H1 (cell line): Measurements from ENCODE around the gene SLITRK5. TPM values are rescaled to one million over a fixed set of nuclear protein-coding genes. Genes with fewer than 3 reads are reported as not detected.

Experiments
- CTCF ChIA-PET: fragments of 300-600 bp; sonication (Branson Sonifier 250); formaldehyde crosslinking; loops from one replicate; lab custom pipeline; 2021; ENCODE audit not compliant: partially characterized antibody; lab: Charles Lee
- POLR2A ChIA-PET: fragments of 300-600 bp; sonication (Branson Sonifier 250); formaldehyde crosslinking; loops from one replicate; lab custom pipeline; 2021; ENCODE audit warnings: inconsistent platforms; ENCODE audit not compliant: partially characterized antibody; lab: Charles Lee
- DNase-seq, 2 experiments: peaks; one replicate each; pipeline versions ENCODE4 v3.0.0 to v3.0.0-alpha.2; 2010 to 2022; ENCODE audit warnings: low spot score in 2 of 2, low read depth in 1 of 2, mixed read lengths in 1 of 2
- FAIRE-seq: peaks from 2 replicates; lab custom pipeline; 2011; peaks lifted over from hg19 to GRCh38; lab: Jason Lieb, UNC
- H2AFZ ChIP-seq: 2 replicates; pipeline ENCODE4 v1.8.1; 2012; ENCODE audit warnings: low read length, inconsistent platforms
- H2AK5ac ChIP-seq: 2 replicates; pipeline ENCODE4 v1.6.1; 2013; ENCODE audit warnings: low read depth, low read length
- H2BK120ac ChIP-seq: replicated peaks from 2 replicates; pipeline ENCODE3; 2013; ENCODE audit warnings: low read depth, low read length, inconsistent platforms
- H2BK12ac ChIP-seq: 2 replicates; pipeline ENCODE4 v1.6.1; 2013; ENCODE audit warnings: low read depth, low read length
- H2BK15ac ChIP-seq: 2 replicates; pipeline ENCODE4 v1.6.1; 2013; ENCODE audit warnings: low read length
- H2BK20ac ChIP-seq: 2 replicates; pipeline ENCODE4 v1.6.1; 2013; ENCODE audit warnings: low read length
- H2BK5ac ChIP-seq: 2 replicates; pipeline ENCODE4 v1.6.1; 2013; ENCODE audit warnings: low read depth, low read length
- H3K14ac ChIP-seq: 2 replicates; pipeline ENCODE4 v1.6.1; 2013; ENCODE audit warnings: inconsistent platforms; ENCODE audit not compliant: insufficient read length
- H3K18ac ChIP-seq: 2 replicates; pipeline ENCODE4 v1.6.1; 2013; ENCODE audit warnings: low read length; ENCODE audit errors: extremely low read depth
- H3K23ac ChIP-seq: 2 replicates; pipeline ENCODE4 v1.6.1; 2013; ENCODE audit warnings: inconsistent platforms; ENCODE audit not compliant: insufficient read length
- H3K23me2 ChIP-seq: 2 replicates; pipeline ENCODE4 v1.6.1; 2013; ENCODE audit warnings: low read depth, low read length
- H3K27ac ChIP-seq: 2 replicates; pipeline ENCODE4 v1.6.1; 2011; ENCODE audit warnings: low read depth, low read length, inconsistent platforms
- H3K27me3 ChIP-seq, 4 experiments: replicated peaks in 1 of 4; 1 replicate in 1 of 4; 2 replicates in 3 of 4; pipeline versions ENCODE4 v1.6.1 to v1.8.1; 2011 to 2013; ENCODE audit warnings: low read length in 3 of 4, mild to moderate bottlenecking in 3 of 4, inconsistent platforms in 2 of 4, mixed read lengths in 2 of 4, moderate library complexity in 1 of 4; ENCODE audit not compliant: control insufficient read depth in 3 of 4, insufficient read depth in 3 of 4; ENCODE audit errors: extremely low read depth in 1 of 4
- H3K36me3 ChIP-seq, 4 experiments: 2 replicates each; pipeline versions ENCODE4 v1.6.1 to v1.8.1; 2011 to 2013; ENCODE audit warnings: mild to moderate bottlenecking in 4 of 4, low read length in 3 of 4, moderate library complexity in 2 of 4, control low read depth in 1 of 4, inconsistent platforms in 1 of 4; ENCODE audit not compliant: insufficient read depth in 4 of 4, control insufficient read depth in 2 of 4
- H3K4ac ChIP-seq: replicated peaks from 2 replicates; pipeline ENCODE3; 2013; ENCODE audit warnings: low read length, low read depth, mixed read lengths, inconsistent platforms; ENCODE audit not compliant: insufficient read length
- H3K4me1 ChIP-seq, 4 experiments: replicated peaks in 1 of 4; 1 replicate in 1 of 4; 2 replicates in 3 of 4; pipeline versions ENCODE4 v1.6.1 to v1.8.1; 2011 to 2013; ENCODE audit warnings: low read length in 3 of 4, inconsistent platforms in 2 of 4, mixed read lengths in 1 of 4; ENCODE audit not compliant: insufficient read depth in 4 of 4, control insufficient read depth in 3 of 4
- H3K4me2 ChIP-seq, 2 experiments: 2 replicates each; pipeline versions ENCODE4 v1.6.1 to v1.8.1; 2011 to 2013; ENCODE audit warnings: low read depth in 2 of 2, low read length in 2 of 2, control low read depth in 1 of 2, inconsistent platforms in 1 of 2, mild to moderate bottlenecking in 1 of 2; ENCODE audit not compliant: insufficient read depth in 1 of 2
- H3K4me3 ChIP-seq, 4 experiments: fragments of 200-600, 300-600 bp in 1 of 4; sonication (generic), shearing (Covaris generic), sonication (Bioruptor Twin) in 1 of 4; 2 replicates each; pipeline versions ENCODE4 v1.5.1 to v1.8.1; 2011 to 2016; ENCODE audit warnings: low read length in 4 of 4, low read depth in 3 of 4, control low read depth in 2 of 4, inconsistent platforms in 2 of 4, mild to moderate bottlenecking in 2 of 4, mixed read lengths in 1 of 4, moderate library complexity in 1 of 4; ENCODE audit not compliant: insufficient read depth in 2 of 4; ENCODE audit errors: extremely low read depth in 1 of 4
- H3K56ac ChIP-seq: replicated peaks from 2 replicates; pipeline ENCODE3; 2013; ENCODE audit warnings: low read depth, mild to moderate bottlenecking, mixed read lengths, low read length, inconsistent platforms; ENCODE audit not compliant: insufficient read length
- H3K79me1 ChIP-seq: 2 replicates; pipeline ENCODE4 v1.6.1; 2013; ENCODE audit warnings: low read depth, low read length, control low read depth
- H3K79me2 ChIP-seq, 2 experiments: 2 replicates each; pipeline versions ENCODE4 v1.6.1 to v1.8.1; 2012 to 2013; ENCODE audit warnings: low read length in 2 of 2, mild to moderate bottlenecking in 2 of 2, inconsistent platforms in 1 of 2; ENCODE audit not compliant: insufficient read depth in 2 of 2, control insufficient read depth in 1 of 2
- H3K9ac ChIP-seq, 4 experiments: replicated peaks in 1 of 4; 1 replicate in 1 of 4; 2 replicates in 3 of 4; pipeline versions ENCODE4 v1.6.1 to v1.8.1; 2011 to 2013; ENCODE audit warnings: low read depth in 3 of 4, low read length in 3 of 4, control low read depth in 2 of 4, mild to moderate bottlenecking in 2 of 4, moderate library complexity in 2 of 4, inconsistent platforms in 1 of 4; ENCODE audit errors: extremely low read depth in 1 of 4
- H3K9me3 ChIP-seq, 2 experiments: 2 replicates each; pipeline versions ENCODE4 v1.6.1 to v1.8.1; 2012 to 2013; ENCODE audit warnings: mild to moderate bottlenecking in 2 of 2, moderate library complexity in 2 of 2, control low read depth in 1 of 2, inconsistent platforms in 1 of 2, low read depth in 1 of 2, low read length in 1 of 2, mixed read lengths in 1 of 2; ENCODE audit not compliant: insufficient read depth in 2 of 2
- H4K20me1 ChIP-seq, 2 experiments: replicated peaks in 1 of 2; 2 replicates each; pipeline versions ENCODE3 to v1.8.1; 2011 to 2013; ENCODE audit warnings: inconsistent platforms in 2 of 2, low read length in 2 of 2, mild to moderate bottlenecking in 1 of 2; ENCODE audit not compliant: insufficient read depth in 2 of 2, control insufficient read depth in 1 of 2
- H4K5ac ChIP-seq: 2 replicates; pipeline ENCODE4 v1.6.1; 2013; ENCODE audit warnings: low read length, low read depth, mixed read lengths, inconsistent platforms; ENCODE audit not compliant: insufficient read length
- H4K8ac ChIP-seq: 2 replicates; pipeline ENCODE4 v1.8.0; 2013; ENCODE audit warnings: mild to moderate bottlenecking, moderate library complexity, low read length, inconsistent platforms; ENCODE audit not compliant: insufficient read depth; ENCODE audit errors: extremely low read depth
- H4K91ac ChIP-seq: replicated peaks from 2 replicates; pipeline ENCODE3; 2013; ENCODE audit warnings: low read length, mixed read lengths, inconsistent platforms; ENCODE audit not compliant: insufficient read length
- RAD21 ChIP-seq, 2 experiments: IDR thresholded peaks in 1 of 2; conservative IDR thresholded peaks in 1 of 2; 2 replicates each; pipeline ENCODE4 v1.6.1; 2011; ENCODE audit warnings: low read depth in 2 of 2, low read length in 2 of 2, improper control_type of control experiment in 1 of 2, inconsistent platforms in 1 of 2, mild to moderate bottlenecking in 1 of 2, moderate library complexity in 1 of 2
- SP1 ChIP-seq: IDR thresholded peaks from 2 replicates; pipeline ENCODE4 v1.6.1; 2011; ENCODE audit warnings: low read depth, low read length
- TAF1 ChIP-seq: IDR thresholded peaks from 2 replicates; pipeline ENCODE4 v1.6.1; 2011; ENCODE audit warnings: mild to moderate bottlenecking, low read depth, low read length
- WGBS, 2 experiments: shearing (Covaris generic) in 1 of 2; methylation state at CpG; one replicate each; pipeline versions ENCODE4 v1.1.6 to v1.1.7; 2013 to 2015; ENCODE audit warnings: low lambda C conversion rate in 2 of 2, mixed read lengths in 2 of 2, inconsistent platforms in 1 of 2, low coverage in 1 of 2, missing lambda C conversion rate in 1 of 2; ENCODE audit not compliant: insufficient replicate concordance in 2 of 2, insufficient coverage in 1 of 2, insufficient read length in 1 of 2; ENCODE audit errors: extremely low coverage in 1 of 2, missing lambda C conversion rate in 1 of 2; 5-methylcytosine and 5-hydroxymethylcytosine counted together
- polyA plus RNA-seq, 7 experiments: library from polyadenylated mRNA; depleted of rRNA in 3 of 7; stranded (reverse) in 5 of 7; unstranded in 2 of 7; fragments of >200 nt in 5 of 7; fragments of 200-250 nt in 2 of 7; gene quantifications; 1 replicate in 5 of 7; 2 replicates in 1 of 7; 4 replicates in 1 of 7; pipeline versions ENCODE4 v1.2.1 to v1.2.3, GENCODE V29; 2011 to 2013; ENCODE audit warnings: missing spikeins in 2 of 7, mixed read lengths in 2 of 7
- total RNA-seq: library from RNA; stranded (reverse); fragmentation: NEBNext Ultra II Directional; extraction: Animal tissue kit (Norgen Biotek cat#: 25700); gene quantifications from 2 replicates; pipeline ENCODE4 v1.2.1, GENCODE V29; 2021
- TF ChIP-seq, protein P1 (sequence below), 3 experiments: IDR thresholded peaks; 1 replicate in 2 of 3; 2 replicates in 1 of 3; pipeline versions ENCODE4 v1.5.1 to v1.6.1; 2011; ENCODE audit warnings: low read length in 3 of 3, mild to moderate bottlenecking in 3 of 3, inconsistent platforms in 2 of 3, low read depth in 1 of 3, moderate library complexity in 1 of 3; ENCODE audit not compliant: insufficient read depth in 1 of 3; ENCODE audit errors: control extremely low read depth in 1 of 3

SLITRK5 gene
- total and polyA plus RNA-seq, 2 of the 8 experiments (the other 6 are each of a cell fraction or from before 2014, with no cell fraction given): 0.27 to 1.1 TPM

GRCh38 chr13:87680298-87680697 is 9.1 kb downstream of the SLITRK5 start:
- H2BK20ac ChIP-seq: no peak overlapping the region

More at GRCh38 chr13:87680298-87680697, 9.1 kb downstream of the SLITRK5 start:
- FAIRE-seq: no peak
- Histone ChIP-seq H3K9me3 (no peaks in the 10 kb centered on the region; a peak in 2 of 4 replicates), H3K36me3 (peaks cover 0 to 5% (median 0%) of the 10 kb centered on the region in 4 experiments; a peak in 1 of 8 replicates), H2BK15ac (no peak overlapping the region), H3K27me3 (peaks cover 29 to 41% (median 38%) of the 10 kb centered on the region in 4 experiments), H3K79me1 (no peaks in the 10 kb centered on the region; the same call in 1 of the 2 replicates), H3K79me2 (no peaks in the 10 kb centered on the region), H3K4me1 (peaks cover 5 to 16% (median 9%) of the 10 kb centered on the region in 4 experiments), H3K56ac (no peak overlapping the region), H2AK5ac (no peak overlapping the region), H4K91ac (no peak overlapping the region), H3K23me2 (peaks cover 16% of the 10 kb centered on the region), H4K20me1 (peaks cover 8 to 15% of the 10 kb centered on the region in 2 experiments), H3K23ac (no peak overlapping the region), H3K9ac (no peak overlapping the region), H3K14ac (no peak overlapping the region), H2BK5ac (no peak overlapping the region), H3K18ac (no peak overlapping the region), H4K8ac (no peak overlapping the region), H4K5ac (no peak overlapping the region), H2BK12ac (no peak overlapping the region), H2AFZ (no peak overlapping the region), H2BK120ac (no peak overlapping the region), H3K27ac (no peak overlapping the region), H3K4me3 (no peak overlapping the region), H3K4me2 (no peak overlapping the region), H3K4ac (no peak overlapping the region)
- ChIA-PET CTCF (interaction anchor here (0.6 kb wide), 3 partner anchors 16 to 1748 kb away, joined by 3 read pairs; no protein-coding TSS in a partner anchor), POLR2A (no interaction called here)
- 75% methylated on average over 1 of the region's 1 CpG; no CpG with 5 or more reads in 1 of the 2 experiments for WGBS, 2 experiments
- DNase-seq: no peak
- TF ChIP-seq SP1 (no peak), TAF1 (no peak), RAD21 (IDR thresholded peaks at IDR 0.05 in 1 of 2, conservative IDR thresholded peaks at IDR 0.05 in 1 of 2; ENCODE audit: low read depth in 2 of 2, low read length in 2 of 2) (peak; percentile 64 to 72)
- TF ChIP-seq, protein P1, sequence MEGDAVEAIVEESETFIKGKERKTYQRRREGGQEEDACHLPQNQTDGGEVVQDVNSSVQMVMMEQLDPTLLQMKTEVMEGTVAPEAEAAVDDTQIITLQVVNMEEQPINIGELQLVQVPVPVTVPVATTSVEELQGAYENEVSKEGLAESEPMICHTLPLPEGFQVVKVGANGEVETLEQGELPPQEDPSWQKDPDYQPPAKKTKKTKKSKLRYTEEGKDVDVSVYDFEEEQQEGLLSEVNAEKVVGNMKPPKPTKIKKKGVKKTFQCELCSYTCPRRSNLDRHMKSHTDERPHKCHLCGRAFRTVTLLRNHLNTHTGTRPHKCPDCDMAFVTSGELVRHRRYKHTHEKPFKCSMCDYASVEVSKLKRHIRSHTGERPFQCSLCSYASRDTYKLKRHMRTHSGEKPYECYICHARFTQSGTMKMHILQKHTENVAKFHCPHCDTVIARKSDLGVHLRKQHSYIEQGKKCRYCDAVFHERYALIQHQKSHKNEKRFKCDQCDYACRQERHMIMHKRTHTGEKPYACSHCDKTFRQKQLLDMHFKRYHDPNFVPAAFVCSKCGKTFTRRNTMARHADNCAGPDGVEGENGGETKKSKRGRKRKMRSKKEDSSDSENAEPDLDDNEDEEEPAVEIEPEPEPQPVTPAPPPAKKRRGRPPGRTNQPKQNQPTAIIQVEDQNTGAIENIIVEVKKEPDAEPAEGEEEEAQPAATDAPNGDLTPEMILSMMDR (IDR thresholded peaks at IDR 0.05; ENCODE audit: control extremely low read depth in 1 of 3, insufficient read depth in 1 of 3, low read depth in 1 of 3, low read length in 3 of 3): peak in 2 of 3 experiments; percentile 20; a peak in 2 of 4 replicates
- TF ChIP-seq, all 59 proteins: peak for 2
